ENCODE data around the gene SLC22A17. TPM values are rescaled to one million over a fixed set of nuclear protein-coding genes. Genes with fewer than 3 reads are reported as not detected.

The SLC22A17 gene
- total and polyA plus RNA-seq, 2 of the 13 experiments (the other 11 are each of a cell fraction or from before 2014, with no cell fraction given): 0.95 to 1.1 TPM

- Histone ChIP-seq H3K27me3 (ENCODE audit: control insufficient read depth in 1 of 2, insufficient read depth in 2 of 2, low read length in 2 of 2) (peaks cover 4 to 55% of the 10 kb centered on the region in 2 experiments; a peak in 4 of 5 replicates), H3K4me2 (ENCODE audit: low read depth, low read length) (no peak overlapping the region), H3K36me3 (replicated peaks in 1 of 2; ENCODE audit: control insufficient read depth in 1 of 2, insufficient read depth in 2 of 2, low read length in 2 of 2) (no peaks in the 10 kb centered on the region), H3K27ac (ENCODE audit: extremely low read length, insufficient read depth, low read length) (no peak overlapping the region), H3K9ac (ENCODE audit: insufficient read depth, low read depth, low read length) (no peak overlapping the region), H3K4me1 (ENCODE audit: insufficient read depth, low read length) (no peaks in the 10 kb centered on the region), H4K20me1 (ENCODE audit: insufficient read depth, low read length) (no peaks in the 10 kb centered on the region), H2AFZ (ENCODE audit: low read length) (no peak overlapping the region), H3K9me3 (ENCODE audit: low read length) (peaks cover 17% of the 10 kb centered on the region), H3K79me2 (ENCODE audit: insufficient read depth, low read length) (no peaks in the 10 kb centered on the region), H3K4me3 (replicated peaks in 1 of 3; ENCODE audit: insufficient read depth in 1 of 3, low read depth in 2 of 3, low read length in 3 of 3) (no peak overlapping the region)
- no peak for DNase-seq (ENCODE audit: low spot score)
- no peak for ATAC-seq
- in situ Hi-C loops (cut with HindIII; ENCODE audit: extremely low pct_ligation_motif_present, low pct_unique_long_range_greater_than_20kb): no loop called here
- intact Hi-C loops (cut with micrococcal nuclease; ENCODE audit: unreplicated experiment): no loop called here
- TF ChIP-seq SOX6 (IDR thresholded peaks at IDR 0.05) (no peak), SOX6 (CRISPR knock-in tag; IDR thresholded peaks at IDR 0.05) (no peak), CTCF (CRISPR knock-in tag; IDR thresholded peaks at IDR 0.05) (peak; percentile 24; the same call in 1 of the 2 replicates)
- peak; percentile 23 for FAIRE-seq
- WGBS (ENCODE audit: low lambda C conversion rate): 3% methylated on average over 3 of the region's 3 CpGs
- POLR2A ChIA-PET: interaction anchor here (2.2 kb wide), 1 partner anchor 23 kb away, joined by 16 read pairs; the partner anchor contains the start of gene PABPN1
- CTCF ChIA-PET (ENCODE audit: low intra/inter-chr PET ratio, low total read pairs): no interaction called here
- no TSS peak for BruUV-seq (replicated peaks)
Observed at GRCh38 chr14:23344481-23344880, 8.2 kb downstream of the SLC22A17 start.

GRCh38 chr14:23339506-23340268 lies 13.0 kb downstream of the SLC22A17 start:
- CTCF ChIA-PET (ENCODE audit: low intra/inter-chr PET ratio, low total read pairs): no interaction called here
- 2% methylated on average over 1 of the region's 1 CpG for WGBS (ENCODE audit: low lambda C conversion rate)
- no peak for FAIRE-seq

More at GRCh38 chr14:23339506-23340268, 13.0 kb downstream of the SLC22A17 start:
- Histone ChIP-seq H3K79me2 (ENCODE audit: insufficient read depth, low read length) (no peaks in the 10 kb centered on the region), H3K4me1 (ENCODE audit: insufficient read depth, low read length) (no peaks in the 10 kb centered on the region), H3K36me3 (replicated peaks in 1 of 2; ENCODE audit: control insufficient read depth in 1 of 2, insufficient read depth in 2 of 2, low read length in 2 of 2) (no peaks in the 10 kb centered on the region), H3K4me2 (ENCODE audit: low read depth, low read length) (no peak overlapping the region), H4K20me1 (ENCODE audit: insufficient read depth, low read length) (no peaks in the 10 kb centered on the region), H3K27me3 (ENCODE audit: control insufficient read depth in 1 of 2, insufficient read depth in 2 of 2, low read length in 2 of 2) (peaks cover 0 to 19% of the 10 kb centered on the region in 2 experiments; a peak in 1 of 5 replicates), H2AFZ (ENCODE audit: low read length) (no peak overlapping the region), H3K27ac (ENCODE audit: extremely low read length, insufficient read depth, low read length) (no peak overlapping the region), H3K4me3 (replicated peaks in 1 of 3; ENCODE audit: insufficient read depth in 1 of 3, low read depth in 2 of 3, low read length in 3 of 3) (no peak overlapping the region), H3K9me3 (ENCODE audit: low read length) (peaks cover 22% of the 10 kb centered on the region), H3K9ac (ENCODE audit: insufficient read depth, low read depth, low read length) (no peak overlapping the region)
- in situ Hi-C loops (cut with HindIII; ENCODE audit: extremely low pct_ligation_motif_present, low pct_unique_long_range_greater_than_20kb): no loop called here
- no TSS peak for BruUV-seq (replicated peaks)
- peak; percentile 75; the same call in 1 of the 2 replicates for TF ChIP-seq ZNF430 (CRISPR knock-in tag; IDR thresholded peaks at IDR 0.05)
- no peak for TF ChIP-seq HMGXB3 (CRISPR knock-in tag; IDR thresholded peaks at IDR 0.05; ENCODE audit: borderline replicate concordance)
- TF ChIP-seq ZFP36 (IDR thresholded peaks at IDR 0.05; ENCODE audit: borderline replicate concordance, low read depth, low read length, partially characterized antibody): peak; percentile 49
- TF ChIP-seq ZNF10 (CRISPR knock-in tag; IDR thresholded peaks at IDR 0.05; ENCODE audit: borderline replicate concordance, low read depth): no peak
- POLR2A ChIA-PET: no interaction called here
- ATAC-seq (no peak), DNase-seq (ENCODE audit: low spot score) (no peak)
- intact Hi-C loops (cut with micrococcal nuclease; ENCODE audit: unreplicated experiment): no loop called here
